H1 (cell line): Measurements from ENCODE around the gene NXPH1. TPM values are rescaled to one million over a fixed set of nuclear protein-coding genes. Genes with fewer than 3 reads are reported as not detected.

Source experiments
- CBX8 ChIP-seq: fragments of 300-800, 300-1000 bp; sonication (generic); IDR thresholded peaks from 2 replicates; pipeline ENCODE4 v1.7.1; 2016; ENCODE audit warnings: low read depth, low read length, borderline replicate concordance
- CHD1 ChIP-seq: IDR thresholded peaks from 2 replicates; pipeline ENCODE4 v1.6.1; 2012; ENCODE audit warnings: low read depth, low read length, improper control_type of control experiment
- RNF2 ChIP-seq: fragments of 200-900, 300-1000 bp; sonication (generic); IDR thresholded peaks from 2 replicates; pipeline ENCODE4 v1.7.1; 2016; ENCODE audit warnings: borderline replicate concordance, low read depth, mild to moderate bottlenecking, antibody characterized with exemption, low read length; ENCODE audit not compliant: poor library complexity, severe bottlenecking; ENCODE audit errors: missing control alignments
- RXRA ChIP-seq: IDR thresholded peaks from 2 replicates; pipeline ENCODE4 v1.6.1; 2011; ENCODE audit warnings: low read depth, mild to moderate bottlenecking, low read length, moderate library complexity; ENCODE audit not compliant: insufficient read depth
- polyA plus RNA-seq, 7 experiments: library from polyadenylated mRNA; depleted of rRNA in 3 of 7; stranded (reverse) in 5 of 7; unstranded in 2 of 7; fragments of >200 nt in 5 of 7; fragments of 200-250 nt in 2 of 7; gene quantifications; 1 replicate in 5 of 7; 2 replicates in 1 of 7; 4 replicates in 1 of 7; pipeline versions ENCODE4 v1.2.1 to v1.2.3, GENCODE V29; 2011 to 2013; ENCODE audit warnings: missing spikeins in 2 of 7, mixed read lengths in 2 of 7
- total RNA-seq: library from RNA; stranded (reverse); fragmentation: NEBNext Ultra II Directional; extraction: Animal tissue kit (Norgen Biotek cat#: 25700); gene quantifications from 2 replicates; pipeline ENCODE4 v1.2.1, GENCODE V29; 2021

The NXPH1 gene
- total and polyA plus RNA-seq, 2 of the 8 experiments (the other 6 are each of a cell fraction or from before 2014, with no cell fraction given) = 0.14 to 1.0 TPM

DNA sequence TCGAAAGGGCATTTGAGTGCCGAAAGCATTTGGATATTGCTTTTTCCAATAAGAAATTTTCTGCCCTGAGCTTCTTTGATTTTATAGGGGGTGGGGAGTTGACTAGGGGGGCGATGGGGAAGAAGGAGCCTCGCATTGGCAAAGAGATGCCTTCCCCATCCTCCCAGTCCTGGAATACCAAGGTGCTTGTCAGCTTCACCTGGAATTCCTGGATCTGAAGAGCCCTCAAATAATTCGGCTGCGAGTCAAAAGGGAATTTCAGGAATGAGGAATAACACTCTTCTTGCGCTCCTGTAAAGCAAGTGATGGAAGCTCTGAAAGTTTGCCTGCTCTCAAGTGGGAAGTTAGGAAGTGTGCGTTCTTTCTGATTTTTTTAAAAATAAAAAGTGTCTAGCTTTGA, 7.3 kb downstream of the NXPH1 start (continued):
- TF ChIP-seq CBX8 = no peak
- TF ChIP-seq CHD1 = no peak
- TF ChIP-seq RXRA = no peak
- TF ChIP-seq RNF2 = peak; percentile 92
- TF ChIP-seq, all 59 proteins: peak for 2
